GM12874 (cell line): ENCODE results near the gene C3orf49.

Experiments used
- TF ChIP-seq, protein P1 (sequence below): IDR thresholded peaks from 2 replicates; pipeline ENCODE4 v1.5.1; 2011; ENCODE audit warnings: low read depth, mild to moderate bottlenecking, control low read depth, low read length, moderate library complexity; ENCODE audit not compliant: insufficient read depth

The C3orf49 gene

GRCh38 chr3:63886858-63887257 lies 67.8 kb downstream of the C3orf49 start:
- TF ChIP-seq, protein P1, sequence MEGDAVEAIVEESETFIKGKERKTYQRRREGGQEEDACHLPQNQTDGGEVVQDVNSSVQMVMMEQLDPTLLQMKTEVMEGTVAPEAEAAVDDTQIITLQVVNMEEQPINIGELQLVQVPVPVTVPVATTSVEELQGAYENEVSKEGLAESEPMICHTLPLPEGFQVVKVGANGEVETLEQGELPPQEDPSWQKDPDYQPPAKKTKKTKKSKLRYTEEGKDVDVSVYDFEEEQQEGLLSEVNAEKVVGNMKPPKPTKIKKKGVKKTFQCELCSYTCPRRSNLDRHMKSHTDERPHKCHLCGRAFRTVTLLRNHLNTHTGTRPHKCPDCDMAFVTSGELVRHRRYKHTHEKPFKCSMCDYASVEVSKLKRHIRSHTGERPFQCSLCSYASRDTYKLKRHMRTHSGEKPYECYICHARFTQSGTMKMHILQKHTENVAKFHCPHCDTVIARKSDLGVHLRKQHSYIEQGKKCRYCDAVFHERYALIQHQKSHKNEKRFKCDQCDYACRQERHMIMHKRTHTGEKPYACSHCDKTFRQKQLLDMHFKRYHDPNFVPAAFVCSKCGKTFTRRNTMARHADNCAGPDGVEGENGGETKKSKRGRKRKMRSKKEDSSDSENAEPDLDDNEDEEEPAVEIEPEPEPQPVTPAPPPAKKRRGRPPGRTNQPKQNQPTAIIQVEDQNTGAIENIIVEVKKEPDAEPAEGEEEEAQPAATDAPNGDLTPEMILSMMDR: no peak

GRCh38 chr3:63891518-63891917 lies 72.4 kb downstream of the C3orf49 start:
- TF ChIP-seq, protein P1: no peak

DNA sequence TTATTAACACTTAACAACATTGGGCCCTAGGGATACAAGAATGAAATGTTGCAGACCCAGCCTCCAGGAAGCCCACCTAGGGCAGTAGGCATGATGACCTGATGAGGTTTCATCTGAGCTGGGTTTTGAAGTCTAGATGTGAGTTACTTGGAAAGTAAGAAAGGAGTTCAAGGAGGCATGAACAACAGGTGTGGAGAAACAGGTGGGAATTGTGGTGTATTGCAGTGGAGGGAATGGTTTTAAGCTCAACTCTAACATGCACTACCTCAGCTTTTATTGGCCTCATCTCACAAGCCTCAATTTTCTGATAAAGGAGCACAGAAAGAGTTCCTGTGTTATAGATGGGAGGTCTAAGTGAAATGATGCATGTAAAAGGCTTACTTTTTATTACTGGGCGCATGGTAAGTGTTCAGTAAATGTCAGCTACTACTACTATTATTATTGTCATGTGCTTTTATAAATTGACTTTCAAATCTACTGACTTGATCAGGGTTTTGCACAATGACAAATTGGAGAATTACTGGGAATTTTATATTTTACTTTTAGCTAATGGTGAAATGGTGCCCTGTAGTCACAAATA lies 73.8 kb downstream of the C3orf49 start:
- TF ChIP-seq, protein P1: no peak

GRCh38 chr3:63895422-63896189 lies 76.5 kb downstream of the C3orf49 start:
- TF ChIP-seq, protein P1: no peak

GRCh38 chr3:63896332-63897030 lies 77.4 kb downstream of the C3orf49 start:
- TF ChIP-seq, protein P1: no peak
